ENCODE results near the gene SNAP47. TPM values are rescaled to one million over a fixed set of nuclear protein-coding genes. Genes with fewer than 3 reads are reported as not detected.

The SNAP47 gene
- total and polyA plus RNA-seq, 2 of the 4 experiments (the other 2 are of a cell fraction): 39.4 to 72.9 TPM

GRCh38 chr1:227786673-227787512 lies 51.7 kb downstream of the SNAP47 start:
- H3K18ac ChIP-seq (ENCODE audit: low read depth, low read length): no peak overlapping the region
- no peak overlapping the region for H2BK15ac ChIP-seq (ENCODE audit: low read depth, low read length)
- BruUV-seq (replicated peaks): no TSS peak
- no peaks in the 10 kb centered on the region for H4K20me1 ChIP-seq (ENCODE audit: insufficient read depth, low read length)
- no peak overlapping the region for H2BK20ac ChIP-seq (ENCODE audit: low read depth, low read length)
- peak overlapping the region; percentile 99 for H3K4me2 ChIP-seq (ENCODE audit: low read depth, low read length)
- no peak overlapping the region for H4K5ac ChIP-seq (ENCODE audit: low read depth, low read length)
- H2AK5ac ChIP-seq (ENCODE audit: low read depth, low read length): no peak overlapping the region
- dilution Hi-C loops (cut with HindIII; ENCODE audit: low sequenced_read_pairs, unreplicated experiment) (no loop called here), intact Hi-C loops (cut with micrococcal nuclease) (no loop called here), in situ Hi-C loops (cut with MboI; ENCODE audit: low sequenced_read_pairs) (no loop called here)
- H3K9me3 ChIP-seq (ENCODE audit: control insufficient read depth, insufficient read depth, low read length): no peaks in the 10 kb centered on the region
- H2AFZ ChIP-seq (replicated peaks; ENCODE audit: low read length, poor library complexity): peak overlapping the region; percentile 94
- H3K79me1 ChIP-seq (ENCODE audit: low read depth in 1 of 2, low read length in 2 of 2): no peaks in the 10 kb centered on the region
- peaks cover 4% of the 10 kb centered on the region for H3K36me3 ChIP-seq (ENCODE audit: control insufficient read depth, insufficient read depth, low read length)
- H3K9me1 ChIP-seq (ENCODE audit: insufficient read depth, low read length): peaks cover 7% of the 10 kb centered on the region
- H3K14ac ChIP-seq (replicated peaks; ENCODE audit: low read depth, low read length): 0 out of 2 replicates have a peak overlapping the region, but pooled peaks have one; percentile 15
- ChIA-PET POLR2A (ENCODE audit: unreplicated experiment) (no interaction called here), CTCF (interaction anchor here (1.0 kb wide), 1 partner anchor 167 kb away, joined by 3 read pairs; no protein-coding TSS in a partner anchor)
- H3K27me3 ChIP-seq (ENCODE audit: control insufficient read depth, insufficient read depth, low read length): no peaks in the 10 kb centered on the region
- no peak overlapping the region for H2BK5ac ChIP-seq (ENCODE audit: low read depth, low read length, poor library complexity, severe bottlenecking)
- peak overlapping the region; percentile 85 for H3K4me3 ChIP-seq (ENCODE audit: insufficient read depth, low read depth, low read length)
- 53% methylated on average over 18 of the region's 45 CpGs; no CpG with 5 or more reads in 1 of the 2 experiments for WGBS, 2 experiments (ENCODE audit: extremely low coverage in 2 of 2, insufficient read length in 1 of 2)
- no peak overlapping the region for H4K91ac ChIP-seq (ENCODE audit: insufficient read depth, low read depth, low read length)
- DNase-seq (no peak), ATAC-seq (ENCODE audit: low read depth) (no peak)
- no peak overlapping the region for H3K27ac ChIP-seq (ENCODE audit: insufficient read depth, low read length)
- peak overlapping the region; percentile 71 for H2AK9ac ChIP-seq (replicated peaks; ENCODE audit: low read depth, low read length, poor library complexity)
- 0 out of 2 replicates have a peak overlapping the region, but pooled peaks have one; percentile 1 for H2BK120ac ChIP-seq (ENCODE audit: low read depth, low read length)
- peaks cover 3% of the 10 kb centered on the region; the same call in 1 of the 2 replicates for H3K4me1 ChIP-seq (ENCODE audit: control insufficient read depth, insufficient read depth, low read length)
- peak overlapping the region in 1 of 2 experiments; percentile 43; a peak in 1 of 4 replicates for H4K8ac ChIP-seq (ENCODE audit: low read depth in 2 of 2, low read length in 2 of 2)
- H3K23ac ChIP-seq (ENCODE audit: low read depth, low read length): no peak overlapping the region
- 0 out of 2 replicates have a peak overlapping the region, but pooled peaks have one; percentile 51 for H3K4ac ChIP-seq (ENCODE audit: low read depth, low read length)
- H3K9ac ChIP-seq (ENCODE audit: low read depth, low read length): peak overlapping the region; percentile 60; the same call in 1 of the 2 replicates
- H3K56ac ChIP-seq (ENCODE audit: extremely low read depth, insufficient read depth, low read length): no peak overlapping the region
- TF ChIP-seq POLR2A (IDR thresholded peaks at IDR 0.05; ENCODE audit: low read depth, low read length) (no peak), RAD21 (IDR thresholded peaks at IDR 0.05; ENCODE audit: low read length) (no peak), MXI1 (IDR thresholded peaks at IDR 0.05; ENCODE audit: borderline replicate concordance, low read depth, low read length) (no peak), FOS (IDR thresholded peaks at IDR 0.05; ENCODE audit: low read depth, low read length) (no peak), RCOR1 (IDR thresholded peaks at IDR 0.05; ENCODE audit: insufficient replicate concordance, low read length) (no peak), CTCF (conservative IDR thresholded peaks at IDR 0.05; ENCODE audit: low read depth, low read length) (no peak), CHD1 (IDR thresholded peaks at IDR 0.05; ENCODE audit: low read depth, low read length) (no peak), RFX5 (IDR thresholded peaks at IDR 0.05; ENCODE audit: low read depth, low read length) (no peak), MAZ (IDR thresholded peaks at IDR 0.05; ENCODE audit: borderline replicate concordance, low read depth, low read length) (no peak), MAFK (IDR thresholded peaks at IDR 0.05; ENCODE audit: low read depth, low read length) (no peak), SMC3 (IDR thresholded peaks at IDR 0.05; ENCODE audit: low read depth, low read length) (no peak), USF2 (IDR thresholded peaks at IDR 0.05; ENCODE audit: low read depth, low read length) (no peak), CEBPB (IDR thresholded peaks at IDR 0.05; ENCODE audit: low read depth, low read length) (no peak)
- TF ChIP-seq, protein P1, sequence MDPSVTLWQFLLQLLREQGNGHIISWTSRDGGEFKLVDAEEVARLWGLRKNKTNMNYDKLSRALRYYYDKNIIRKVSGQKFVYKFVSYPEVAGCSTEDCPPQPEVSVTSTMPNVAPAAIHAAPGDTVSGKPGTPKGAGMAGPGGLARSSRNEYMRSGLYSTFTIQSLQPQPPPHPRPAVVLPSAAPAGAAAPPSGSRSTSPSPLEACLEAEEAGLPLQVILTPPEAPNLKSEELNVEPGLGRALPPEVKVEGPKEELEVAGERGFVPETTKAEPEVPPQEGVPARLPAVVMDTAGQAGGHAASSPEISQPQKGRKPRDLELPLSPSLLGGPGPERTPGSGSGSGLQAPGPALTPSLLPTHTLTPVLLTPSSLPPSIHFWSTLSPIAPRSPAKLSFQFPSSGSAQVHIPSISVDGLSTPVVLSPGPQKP (IDR thresholded peaks at IDR 0.05; ENCODE audit: borderline replicate concordance, low read depth, low read length): no peak

All from IMR-90 (cell line).